RCC 7860 (cell line): ENCODE results near the gene ATP5MC2.
A peak's percentile ranks its signal among the peaks of the same experiment; 100 is the strongest.
"Not testable (repeated sequence)": the region's sequence is repeated elsewhere in the genome, so short reads cannot be mapped to it uniquely, and the experiment has no call there.

Source experiments
- DNase-seq: peaks from one replicate; pipeline ENCODE4 v3.0.0-alpha.2; 2015; ENCODE audit warnings: low spot score
- FAIRE-seq: peaks from 2 replicates; lab custom pipeline; 2012; peaks lifted over from hg19 to GRCh38; lab: Jason Lieb, UNC

The ATP5MC2 gene

DNA sequence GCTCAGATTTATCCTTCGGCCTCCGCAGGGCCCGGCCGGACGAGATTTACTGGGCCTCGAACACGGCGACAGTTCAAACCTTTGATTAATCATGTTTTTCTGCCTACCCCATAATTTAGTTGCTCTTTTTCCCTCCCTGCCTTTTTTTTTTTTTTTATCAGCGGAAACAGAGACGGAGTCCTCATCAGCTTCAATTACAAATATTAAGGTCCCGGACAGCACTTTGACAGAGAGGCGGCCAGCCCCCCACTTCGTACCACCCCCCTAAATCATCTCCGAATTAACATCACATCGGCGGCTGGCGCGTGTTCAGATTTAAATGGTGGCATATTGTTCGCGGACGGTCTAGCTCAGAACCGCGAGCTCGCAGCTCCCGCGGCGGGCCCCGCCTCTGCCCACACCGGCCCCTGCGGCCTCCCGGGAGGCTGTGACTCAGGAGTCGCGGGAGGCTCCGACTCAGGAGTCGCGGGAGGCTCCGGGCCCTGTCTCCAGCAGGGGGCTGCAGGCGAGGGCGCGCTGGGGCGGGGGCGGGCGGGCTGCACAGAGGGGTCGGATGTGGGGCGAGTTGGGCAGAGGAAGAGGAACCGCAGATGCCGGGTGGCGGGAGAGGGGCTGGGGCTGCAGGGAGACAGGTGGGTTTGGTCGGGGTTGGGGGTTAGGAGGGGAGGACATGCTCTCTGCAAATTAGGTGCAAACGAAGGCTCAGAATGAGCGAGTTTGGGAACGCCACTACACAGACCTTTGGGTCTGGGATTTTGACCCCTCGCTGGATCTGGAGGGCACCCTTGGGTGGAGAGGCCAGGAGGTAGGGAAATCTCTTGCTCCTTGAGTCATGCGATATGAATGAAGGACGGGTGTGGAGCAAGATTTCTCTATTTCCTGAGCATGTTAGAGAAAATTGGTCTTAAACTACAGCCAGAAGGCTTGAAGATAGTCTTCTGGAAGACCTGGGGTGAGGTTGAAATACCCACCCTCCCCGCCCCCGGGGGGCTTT, 19.6 kb upstream of the ATP5MC2 start:
- FAIRE-seq: no peak
- DNase-seq: peak; percentile 15

DNA sequence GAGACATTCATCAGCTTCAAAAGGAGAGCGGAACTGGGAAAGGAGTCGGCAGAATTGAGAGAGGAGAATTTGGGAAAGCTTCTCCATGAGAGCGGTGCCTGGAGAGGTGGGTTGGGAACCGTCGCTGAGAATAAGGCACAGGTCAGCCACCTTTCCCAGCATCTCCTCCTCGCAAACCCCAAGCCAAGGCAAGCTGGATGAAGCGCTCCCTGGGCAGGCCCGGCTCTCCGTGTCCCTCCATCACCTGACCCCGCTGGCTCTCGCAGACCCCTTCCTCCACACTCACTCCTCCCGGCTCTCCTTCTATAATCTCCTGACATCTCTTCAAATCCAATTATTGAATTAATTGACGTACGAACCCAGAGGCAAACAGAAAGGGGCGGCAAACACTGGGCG, 18.9 kb upstream of the ATP5MC2 start:
- DNase-seq (no peak), FAIRE-seq (no peak)

DNA sequence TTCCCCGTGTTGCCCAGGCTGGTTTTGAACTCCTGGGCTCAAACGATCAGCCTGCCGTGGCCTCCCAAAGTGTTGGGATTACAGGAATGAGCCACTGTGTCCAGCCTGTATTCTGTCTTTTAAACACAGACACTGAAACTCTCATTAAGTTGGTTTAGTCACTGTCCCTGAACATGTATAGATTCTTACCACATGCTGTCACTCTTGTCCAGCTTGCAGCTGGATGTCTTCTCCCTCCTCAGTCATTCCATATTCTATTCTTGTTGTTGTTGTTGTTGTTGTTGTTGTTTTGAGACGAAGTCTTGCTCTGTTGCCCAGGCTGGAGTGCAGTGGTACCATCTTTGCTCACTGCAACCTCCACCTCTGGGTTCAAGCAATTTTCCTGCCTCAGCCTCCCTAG, 12.3 kb upstream of the ATP5MC2 start:
- DNase-seq (no peak), FAIRE-seq (no peak)

DNA sequence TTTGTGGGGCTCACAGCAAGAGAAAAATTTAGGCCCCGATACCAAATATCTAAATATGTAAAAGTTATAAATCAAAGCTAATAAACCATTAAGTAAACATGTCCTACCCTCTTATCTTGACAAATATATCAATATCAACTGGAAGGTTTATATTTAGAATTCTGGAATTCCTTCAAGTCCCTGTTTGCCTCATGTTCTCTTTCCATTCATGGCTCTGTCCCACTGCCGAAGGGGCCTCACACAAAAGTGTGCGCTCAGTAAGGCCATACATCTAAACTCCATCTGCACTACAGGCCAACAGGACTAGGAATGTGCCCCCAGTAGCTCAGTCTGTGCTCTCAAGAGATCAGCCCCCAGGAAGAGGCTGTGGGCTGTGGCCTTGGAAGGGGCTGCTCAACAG, 10.6 kb upstream of the ATP5MC2 start:
- FAIRE-seq: no peak

DNA sequence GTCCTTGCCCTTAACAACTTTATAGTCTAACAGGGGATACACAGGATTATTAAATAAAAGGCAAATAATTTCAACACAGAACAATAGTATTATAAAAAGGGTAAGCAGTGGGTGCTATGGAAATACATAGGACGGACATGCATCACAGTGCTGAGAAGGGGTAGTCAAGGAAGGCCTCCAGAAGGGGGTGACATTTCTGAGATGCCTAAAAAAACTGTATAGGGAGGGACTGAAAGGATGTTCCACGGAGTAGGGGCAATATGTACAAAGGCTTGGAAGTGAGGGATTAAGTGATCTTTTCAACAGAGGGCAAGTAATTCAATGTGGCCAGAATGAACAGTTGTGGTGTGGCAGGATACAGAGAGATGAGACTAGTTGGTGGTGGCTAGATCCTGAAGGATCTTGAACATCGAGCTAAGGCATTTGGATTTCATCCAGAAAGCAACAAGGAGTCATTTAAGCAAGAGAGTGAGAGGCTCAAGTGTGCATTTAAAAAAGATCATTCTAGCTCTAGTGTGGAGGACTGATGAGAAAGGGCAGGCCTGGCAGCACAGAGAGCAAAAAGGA, 8.9 kb upstream of the ATP5MC2 start:
- DNase-seq: no peak
- FAIRE-seq: no peak

More for the DNA sequence above, 10.6 kb upstream of the ATP5MC2 start:
- DNase-seq: no peak

DNA sequence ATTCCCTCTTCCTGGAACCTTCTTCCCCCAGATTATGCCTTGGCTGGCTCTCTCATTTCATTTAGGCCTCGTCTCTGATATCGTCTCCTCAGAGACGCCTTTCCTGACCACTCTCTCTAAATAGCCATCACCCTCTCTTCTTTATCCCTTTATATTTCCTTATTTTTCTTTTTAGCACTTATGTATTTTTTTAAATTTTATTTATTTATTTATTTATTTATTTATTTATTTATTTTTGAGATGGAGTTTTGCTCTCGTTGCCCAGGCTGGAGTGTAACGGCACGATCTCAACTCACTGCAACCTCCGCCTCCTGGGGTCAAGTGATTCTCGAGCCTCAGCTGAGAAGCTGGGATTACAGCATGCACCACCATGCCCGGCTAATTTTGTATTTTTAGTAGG, 8.1 kb upstream of the ATP5MC2 start:
- DNase-seq (no peak), FAIRE-seq (no peak)

DNA sequence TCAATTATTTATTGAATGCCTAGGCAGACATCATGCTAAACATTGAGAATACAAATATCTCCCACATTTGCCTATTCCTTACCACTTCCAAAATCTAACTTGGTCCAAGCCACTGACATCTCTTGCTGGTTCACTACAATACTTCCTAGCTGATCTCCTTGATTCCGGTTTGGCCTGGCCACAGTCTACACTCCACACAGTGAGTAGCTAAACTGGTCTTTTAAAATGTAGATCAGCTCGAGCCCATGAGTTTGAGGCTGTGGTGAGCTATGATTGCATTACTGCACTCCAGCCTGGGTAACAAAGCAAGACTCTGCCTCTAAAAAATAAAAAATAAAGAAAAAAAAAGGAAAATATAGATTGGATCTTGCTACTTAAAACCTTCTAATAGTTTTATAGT, 7.6 kb upstream of the ATP5MC2 start:
- DNase-seq: no peak
- no peak for FAIRE-seq

DNA sequence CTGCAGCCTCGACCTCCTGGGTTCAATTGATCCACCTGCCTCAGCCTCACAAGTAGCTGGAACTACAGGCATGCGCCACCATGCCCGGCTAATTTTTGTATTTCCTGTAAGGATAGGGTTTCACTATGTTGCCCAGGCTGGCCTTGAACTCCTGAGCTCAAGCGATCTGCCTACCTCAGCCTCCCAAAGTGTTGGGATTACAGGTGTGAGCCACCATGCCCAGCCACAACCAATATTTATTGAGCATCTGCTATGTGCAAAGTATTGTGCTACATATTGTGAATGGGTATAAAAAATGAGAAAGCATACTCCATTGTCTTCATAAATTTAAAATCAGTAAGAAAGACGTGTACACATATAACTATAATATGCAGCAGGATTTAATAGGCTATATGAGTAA, 4.2 kb upstream of the ATP5MC2 start:
- not testable (repeated sequence) for FAIRE-seq, DNase-seq

DNA sequence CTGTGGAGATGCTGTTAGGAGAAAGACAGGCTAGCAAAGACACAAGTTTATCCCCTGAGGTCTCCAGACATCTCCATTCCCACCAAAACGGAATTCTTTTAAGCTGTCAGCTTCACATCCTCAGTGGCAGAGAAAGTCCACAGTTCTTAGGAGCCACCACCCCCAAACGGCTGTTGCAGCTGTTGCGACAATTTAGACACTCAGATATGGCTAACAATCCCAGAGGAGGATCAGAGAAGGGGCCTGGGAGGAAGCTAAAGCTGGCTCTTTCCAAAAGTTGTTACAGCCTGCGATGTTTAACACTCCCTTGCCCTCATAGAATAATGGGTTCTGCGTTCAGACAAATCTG, 1.9 kb upstream of the ATP5MC2 start:
- DNase-seq (no peak), FAIRE-seq (no peak)

DNA sequence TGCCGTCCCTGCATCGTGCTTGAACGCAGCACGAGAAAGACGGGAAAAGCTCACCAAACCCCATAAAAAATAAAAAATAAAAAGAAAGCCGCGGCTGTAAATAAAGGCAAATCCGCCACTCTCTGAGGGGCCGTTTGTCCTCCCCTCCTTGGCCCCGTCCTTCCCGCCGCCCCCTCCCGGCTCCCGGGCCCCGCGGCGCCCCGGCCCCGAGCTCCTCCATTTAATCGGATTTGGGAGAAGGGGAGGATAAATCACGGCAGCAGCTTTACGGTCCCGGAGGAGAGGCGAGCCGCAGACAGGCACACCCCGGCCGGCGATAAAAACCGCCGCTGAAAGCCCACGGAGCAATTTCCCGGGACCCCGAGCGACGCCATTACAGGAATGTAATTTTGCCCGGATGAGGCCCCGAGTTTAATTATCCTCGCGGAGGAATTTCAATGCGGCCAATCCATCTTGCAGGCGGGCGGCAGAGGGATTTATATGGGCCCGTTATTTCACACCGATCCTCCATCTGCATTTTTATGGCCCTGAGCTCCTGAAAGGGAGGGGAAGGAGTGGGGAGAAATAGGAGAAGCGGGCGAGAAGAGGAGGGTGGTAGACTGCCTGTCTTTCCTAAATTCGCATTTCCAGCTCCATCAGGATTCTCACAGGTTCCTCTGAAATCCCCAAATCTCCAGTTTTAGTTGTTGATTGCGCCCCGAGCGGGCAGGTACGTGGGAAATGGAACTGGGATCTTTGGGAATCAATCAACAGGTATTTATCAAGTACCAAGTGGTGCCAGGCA, 1.3 kb upstream of the ATP5MC2 start:
- no peak for DNase-seq
- FAIRE-seq: no peak

DNA sequence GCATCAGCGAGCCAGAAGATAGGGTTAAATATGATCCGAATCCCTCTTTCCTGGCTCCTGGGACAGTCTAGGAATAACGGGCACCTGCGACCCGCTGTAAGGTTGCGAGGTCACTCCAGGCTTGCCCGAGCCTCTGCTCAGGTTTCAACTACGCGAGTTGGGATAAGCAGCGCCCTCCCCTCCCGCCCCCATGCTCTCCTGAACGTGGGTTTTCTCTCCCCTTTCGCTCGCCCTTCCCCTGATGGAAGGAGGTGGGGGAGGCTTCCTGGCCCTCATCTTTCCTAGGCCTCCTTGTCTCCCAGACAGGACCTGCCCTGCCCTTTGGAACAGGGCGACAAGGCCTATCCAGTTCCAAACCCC, 753 bp upstream of the ATP5MC2 start:
- no peak for FAIRE-seq
- no peak for DNase-seq

DNA sequence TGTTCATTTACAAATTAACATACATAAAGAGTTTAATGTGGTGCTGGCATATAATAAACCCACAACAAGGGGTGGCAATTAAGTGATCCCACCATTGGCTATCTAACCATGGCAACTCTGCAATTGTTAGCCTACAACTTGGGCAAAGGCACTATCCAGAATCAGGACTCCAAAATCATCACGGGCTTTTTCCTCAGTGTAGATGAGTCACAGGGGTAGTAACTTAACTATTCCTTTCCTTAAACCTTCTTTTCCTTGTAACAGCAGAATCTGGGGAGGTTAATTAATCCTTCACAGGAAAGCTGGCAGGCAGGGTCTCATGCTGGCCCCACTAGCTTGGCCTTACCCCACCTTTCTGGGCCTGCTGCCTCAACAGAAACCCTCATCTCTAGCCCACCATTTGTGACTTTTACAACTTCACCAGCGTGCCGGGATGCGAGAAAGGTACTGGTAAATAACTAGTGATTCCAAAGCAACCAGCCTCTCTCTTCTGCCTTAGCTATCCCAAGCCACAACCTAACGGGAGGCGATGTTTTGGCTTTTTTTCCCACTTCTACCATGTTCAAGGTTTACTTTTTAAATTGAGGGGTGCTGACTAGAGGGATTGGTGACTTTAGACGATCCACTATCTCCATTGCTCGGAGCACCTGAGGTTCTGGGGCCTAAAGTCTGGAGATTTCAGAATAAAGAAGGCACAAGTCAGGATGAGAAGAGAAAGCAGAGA, 744 bp downstream of the ATP5MC2 start:
- DNase-seq (no peak), FAIRE-seq (no peak)

DNA sequence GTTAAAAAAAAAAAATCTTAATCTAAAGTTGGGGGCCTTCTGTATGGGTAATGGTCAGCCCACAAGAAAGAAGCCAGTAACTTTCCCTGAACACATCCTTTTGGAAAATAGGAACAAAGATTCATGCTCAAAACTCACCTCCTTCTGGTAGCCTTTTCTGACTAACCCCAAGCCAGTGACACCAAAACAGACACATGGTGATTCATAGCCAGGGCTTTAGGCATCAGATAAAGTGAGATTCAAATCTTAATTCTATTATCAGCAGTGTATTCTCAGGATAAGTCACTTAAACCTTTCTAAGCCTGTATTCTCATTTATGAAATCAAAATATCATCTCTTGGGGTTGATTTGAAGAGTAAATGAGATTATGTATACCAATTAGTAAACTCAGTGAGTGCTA, 4.9 kb downstream of the ATP5MC2 start:
- DNase-seq (no peak), FAIRE-seq (no peak)

DNA sequence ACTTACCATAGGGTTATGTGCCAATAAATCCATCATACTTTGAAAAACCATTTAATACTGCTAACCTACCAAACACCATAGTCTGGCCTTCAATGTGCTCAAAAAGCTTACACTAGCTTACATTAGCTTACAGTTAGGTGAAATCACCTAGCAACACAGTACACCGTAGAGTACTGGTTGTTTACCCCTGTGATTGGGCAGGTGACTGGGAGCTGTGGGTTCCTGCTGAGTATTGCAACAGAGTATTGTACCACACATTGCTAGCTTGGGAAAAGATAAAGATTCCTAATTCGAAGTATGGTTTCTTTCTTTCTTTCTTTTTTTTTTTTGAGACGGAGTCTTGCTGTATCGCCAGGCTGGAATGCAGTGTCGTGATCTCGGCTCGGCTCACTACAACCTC, 5.6 kb downstream of the ATP5MC2 start:
- DNase-seq: no peak
- no peak for FAIRE-seq

DNA sequence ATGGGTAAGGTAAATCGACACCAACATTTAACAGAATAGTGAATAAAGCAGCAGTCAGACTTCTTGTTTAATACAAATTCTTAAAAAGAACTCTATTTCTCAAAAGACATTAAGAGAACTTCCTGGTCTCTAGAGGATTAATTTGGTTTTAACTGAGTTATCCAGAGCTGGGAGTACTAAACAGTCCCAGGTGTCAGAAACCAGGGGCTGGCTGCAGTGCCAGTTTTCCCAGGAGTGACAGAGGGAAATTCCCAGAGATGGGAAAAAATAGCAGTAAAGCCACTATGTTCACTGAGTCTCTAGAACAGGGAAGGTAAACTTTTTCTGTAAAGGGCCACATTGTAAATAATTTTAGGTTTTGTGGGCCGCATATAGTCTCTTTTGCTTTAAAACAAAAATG, 8.8 kb downstream of the ATP5MC2 start:
- DNase-seq (no peak), FAIRE-seq (no peak)

DNA sequence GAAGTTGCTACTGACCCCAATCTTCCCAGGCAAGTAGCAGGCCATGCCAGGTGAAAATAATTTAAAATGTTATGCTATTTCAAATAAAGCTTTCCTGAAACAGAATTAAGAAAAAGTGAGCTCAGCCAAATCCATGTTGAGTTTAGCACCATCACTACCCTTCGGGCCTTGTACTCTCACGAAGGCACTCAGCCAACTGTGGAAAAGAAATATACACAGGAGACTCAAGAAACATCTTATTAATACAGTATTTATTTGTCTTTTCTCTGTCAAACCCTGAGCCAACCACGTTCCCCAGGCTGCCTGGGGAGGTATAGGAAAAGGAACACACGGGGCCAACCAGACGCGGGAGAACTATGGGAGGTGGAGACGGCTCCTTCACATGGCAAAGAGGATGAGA, 10.9 kb downstream of the ATP5MC2 start:
- FAIRE-seq: no peak

DNA sequence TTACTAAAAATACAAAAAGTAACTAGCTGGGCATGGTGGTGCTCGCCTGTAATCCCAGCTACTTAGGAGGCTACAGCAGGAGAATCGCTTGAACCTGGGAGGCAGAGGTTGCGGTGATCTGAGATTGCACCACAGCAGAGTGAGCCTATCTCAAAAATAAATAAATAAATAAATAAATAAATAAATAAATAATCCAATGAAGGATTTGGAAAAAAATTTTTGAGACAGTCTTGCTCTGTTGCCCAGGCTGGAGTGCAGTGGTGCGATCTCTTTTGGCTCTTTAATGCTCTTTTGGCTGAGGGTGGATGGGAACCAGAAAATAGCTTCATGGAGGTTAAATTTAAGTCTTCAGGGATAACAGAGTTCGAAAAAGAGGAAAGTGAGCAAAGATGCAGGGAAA, 11.7 kb downstream of the ATP5MC2 start:
- DNase-seq (no peak), FAIRE-seq (no peak)

More for the DNA sequence above, 10.9 kb downstream of the ATP5MC2 start:
- DNase-seq: no peak

DNA sequence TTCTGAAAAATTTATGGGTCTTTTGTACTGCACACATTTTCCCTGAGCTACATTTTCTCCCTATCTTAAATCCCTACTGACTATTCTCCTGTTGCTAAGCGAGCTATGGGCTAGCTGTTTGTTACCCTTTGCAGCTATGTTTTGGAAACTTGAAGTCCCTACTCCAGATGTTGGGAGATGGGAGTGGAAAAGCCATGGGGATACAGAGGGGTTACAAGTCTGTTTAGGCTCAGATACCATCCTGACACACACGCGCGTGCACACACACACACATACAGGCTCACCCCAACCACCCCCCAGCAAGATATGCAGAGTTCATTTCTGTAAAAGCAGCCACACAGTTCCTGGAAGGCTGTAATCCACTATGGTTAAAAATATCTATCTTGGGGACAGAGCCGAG, 15.8 kb downstream of the ATP5MC2 start:
- DNase-seq: no peak
- FAIRE-seq: no peak

DNA sequence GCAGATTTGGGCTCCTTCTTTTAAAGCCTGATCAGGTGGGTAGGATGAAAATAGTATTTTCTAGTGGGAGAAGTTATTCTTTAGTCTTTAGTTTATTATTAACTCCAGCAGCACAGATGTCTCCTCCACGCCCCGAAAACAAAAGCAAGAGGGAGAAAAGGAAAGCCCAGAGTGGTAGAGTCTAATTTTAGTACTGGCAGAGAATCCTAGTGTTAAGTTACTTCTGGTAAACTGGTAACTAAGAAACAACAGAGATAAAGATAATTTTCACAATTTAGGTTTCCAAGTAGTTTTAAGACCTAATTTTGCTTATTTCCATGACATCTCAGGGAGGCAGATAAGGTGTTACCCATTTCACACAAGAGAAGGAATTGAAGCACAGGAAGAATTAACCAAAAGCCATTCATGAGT, 16.3 kb downstream of the ATP5MC2 start:
- FAIRE-seq (no peak), DNase-seq (no peak)

DNA sequence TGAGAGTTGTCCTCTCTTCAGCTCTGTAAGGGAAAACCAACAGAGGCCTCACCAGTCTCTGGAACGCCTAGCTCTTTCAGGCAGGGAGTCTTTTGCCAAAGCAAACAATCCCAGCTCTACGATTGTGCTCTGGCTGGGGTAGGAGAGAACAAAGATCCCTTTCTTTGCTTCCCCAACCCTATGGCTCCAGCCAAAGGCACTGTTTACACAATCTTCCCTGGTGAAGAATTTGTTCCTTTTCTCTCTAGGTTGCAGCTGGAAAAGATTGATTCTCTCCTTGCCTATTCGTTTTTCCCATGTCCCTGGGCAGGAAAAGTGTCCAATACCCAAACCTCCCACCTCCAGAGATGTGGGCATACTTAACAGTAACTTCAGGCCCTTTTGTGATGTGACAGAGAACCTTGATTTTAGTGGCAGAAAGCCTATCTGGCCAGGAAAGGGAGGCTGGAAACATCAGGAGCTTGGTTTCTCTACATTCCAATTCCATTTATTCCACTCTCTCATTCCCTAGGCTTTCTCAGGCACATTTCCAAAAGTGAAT, 16.8 kb downstream of the ATP5MC2 start:
- no peak for DNase-seq
- no peak for FAIRE-seq

DNA sequence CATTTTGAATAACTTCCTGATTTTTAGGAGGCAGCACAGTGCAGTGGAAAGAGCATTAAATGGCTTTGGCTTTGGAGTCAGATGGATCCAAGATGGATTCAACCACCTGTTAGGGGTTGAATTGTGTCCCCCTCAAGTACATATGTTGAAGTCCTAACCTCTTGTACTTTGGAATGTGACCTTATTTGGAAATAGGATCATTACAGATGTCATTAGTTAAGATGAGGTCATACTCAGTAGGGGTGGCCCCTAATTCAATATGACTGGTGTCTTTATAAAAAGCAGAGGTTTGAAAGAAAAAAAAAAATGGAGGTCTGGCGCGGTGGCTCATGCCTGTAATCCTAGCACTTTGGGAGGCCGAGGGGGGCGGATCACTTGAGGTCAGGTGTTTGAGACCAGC, 18.8 kb downstream of the ATP5MC2 start:
- FAIRE-seq: no peak
- no peak for DNase-seq
